Bladder microvascular endothelial cell (primary cell): ENCODE measurements around the gene ARL14EP. TPM values are rescaled to one million over a fixed set of nuclear protein-coding genes. Genes with fewer than 3 reads are reported as not detected.

Source experiments
- total RNA-seq: library from RNA; depleted of rRNA; stranded (reverse); fragments of >200 nt; gene quantifications from 2 replicates; pipeline ENCODE4 v1.2.3, GENCODE V29; 2014

ARL14EP gene
- 12.6 and 23.2 TPM in 2 replicates for total RNA-seq

DNA sequence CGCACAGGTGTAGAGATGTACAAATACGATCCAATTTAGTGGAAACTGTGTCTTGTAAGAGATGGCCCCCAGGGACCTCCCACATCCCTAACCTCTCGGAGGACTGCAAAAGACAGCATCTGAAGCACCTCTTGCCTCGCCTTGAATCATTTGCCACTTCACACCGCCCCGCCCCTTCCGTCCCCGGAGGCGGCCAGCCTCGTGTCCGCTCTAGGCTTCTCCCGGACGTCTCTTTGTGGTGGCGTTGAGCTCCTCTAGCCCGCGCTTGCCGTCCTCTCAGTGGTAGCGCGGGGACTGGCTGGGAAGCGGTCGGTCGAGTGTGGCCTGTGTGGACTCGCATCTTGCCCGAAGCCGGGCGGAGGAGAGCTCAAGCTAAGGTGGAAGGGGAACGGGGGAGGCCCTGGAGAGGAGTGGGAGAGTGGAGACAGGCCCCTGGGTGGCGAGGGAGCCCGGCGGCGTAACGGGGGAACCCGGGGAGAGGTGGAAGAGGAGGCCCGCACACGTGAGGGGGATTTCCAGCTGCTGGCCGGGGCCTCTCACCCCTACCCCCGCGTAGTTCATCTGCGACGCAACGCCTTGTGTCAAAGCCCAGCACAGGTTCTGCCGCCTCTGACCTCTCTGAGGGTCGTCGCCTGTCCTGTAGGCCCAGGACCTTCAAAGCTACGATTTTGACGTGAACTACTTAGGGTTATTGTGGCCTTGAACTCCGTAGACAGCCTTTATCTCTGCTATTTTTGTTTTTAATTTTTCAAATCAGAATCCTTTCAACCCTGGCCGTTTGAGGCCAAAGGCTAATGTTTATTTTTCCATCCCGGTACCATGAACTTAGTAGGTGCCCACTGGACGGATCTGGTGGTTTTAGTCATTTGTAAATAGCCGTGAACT is at the start of gene ARL14EP:
Gene ARL14EP (plus strand): TSS at position 279 of the 885 bp plus-strand sequence. CDS start 7,845 bp downstream, outside the sequence.

Other genes starting within 250 kb of the ARL14EP start
- not detected in 2 replicates for gene FSHB, start 92.1 kb upstream of the ARL14EP start, total RNA-seq